ENCODE results near the gene PPP1R14D.
A peak's percentile ranks its signal among the peaks of the same experiment; 100 is the strongest.

PPP1R14D gene

DNA sequence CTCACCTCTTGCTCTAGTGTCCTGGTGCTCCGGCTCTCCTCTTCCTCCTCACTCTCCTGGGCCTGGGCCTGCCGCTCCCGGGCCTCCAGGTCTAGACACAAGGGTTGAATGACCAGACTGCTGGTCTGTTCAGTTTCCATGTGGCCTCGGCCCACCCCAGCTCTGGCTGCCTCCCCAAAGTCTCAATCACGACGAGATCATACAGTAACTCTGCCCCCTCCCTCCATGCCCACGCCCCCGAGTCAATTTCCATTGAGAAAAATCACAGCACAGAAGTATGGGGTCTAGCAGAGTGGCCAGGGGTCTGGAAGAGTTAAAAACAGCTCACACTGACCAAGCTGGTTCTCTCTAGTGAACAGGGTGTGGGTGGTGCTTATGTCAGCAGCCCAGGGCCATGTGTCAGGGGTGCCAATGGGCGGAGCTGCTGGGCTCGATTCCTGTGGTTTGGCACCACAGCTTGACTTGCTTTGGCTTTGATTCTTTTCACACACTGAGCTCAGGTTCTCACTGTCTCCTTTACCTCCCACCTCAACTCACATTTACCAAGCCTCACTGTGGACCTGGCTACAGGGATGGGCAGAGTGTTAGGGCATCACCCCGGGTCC is 51.9 kb downstream of the PPP1R14D start:
- TF ChIP-seq, protein P1, sequence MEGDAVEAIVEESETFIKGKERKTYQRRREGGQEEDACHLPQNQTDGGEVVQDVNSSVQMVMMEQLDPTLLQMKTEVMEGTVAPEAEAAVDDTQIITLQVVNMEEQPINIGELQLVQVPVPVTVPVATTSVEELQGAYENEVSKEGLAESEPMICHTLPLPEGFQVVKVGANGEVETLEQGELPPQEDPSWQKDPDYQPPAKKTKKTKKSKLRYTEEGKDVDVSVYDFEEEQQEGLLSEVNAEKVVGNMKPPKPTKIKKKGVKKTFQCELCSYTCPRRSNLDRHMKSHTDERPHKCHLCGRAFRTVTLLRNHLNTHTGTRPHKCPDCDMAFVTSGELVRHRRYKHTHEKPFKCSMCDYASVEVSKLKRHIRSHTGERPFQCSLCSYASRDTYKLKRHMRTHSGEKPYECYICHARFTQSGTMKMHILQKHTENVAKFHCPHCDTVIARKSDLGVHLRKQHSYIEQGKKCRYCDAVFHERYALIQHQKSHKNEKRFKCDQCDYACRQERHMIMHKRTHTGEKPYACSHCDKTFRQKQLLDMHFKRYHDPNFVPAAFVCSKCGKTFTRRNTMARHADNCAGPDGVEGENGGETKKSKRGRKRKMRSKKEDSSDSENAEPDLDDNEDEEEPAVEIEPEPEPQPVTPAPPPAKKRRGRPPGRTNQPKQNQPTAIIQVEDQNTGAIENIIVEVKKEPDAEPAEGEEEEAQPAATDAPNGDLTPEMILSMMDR (conservative IDR thresholded peaks at IDR 0.05; ENCODE audit: control insufficient read depth, insufficient read depth, low read depth, low read length), result no peak
- no peak overlapping the region for H3K4me3 ChIP-seq (ENCODE audit: control insufficient read depth, low read depth, low read length)
- DNase-seq (ENCODE audit: low read depth), result peak; percentile 71

DNA sequence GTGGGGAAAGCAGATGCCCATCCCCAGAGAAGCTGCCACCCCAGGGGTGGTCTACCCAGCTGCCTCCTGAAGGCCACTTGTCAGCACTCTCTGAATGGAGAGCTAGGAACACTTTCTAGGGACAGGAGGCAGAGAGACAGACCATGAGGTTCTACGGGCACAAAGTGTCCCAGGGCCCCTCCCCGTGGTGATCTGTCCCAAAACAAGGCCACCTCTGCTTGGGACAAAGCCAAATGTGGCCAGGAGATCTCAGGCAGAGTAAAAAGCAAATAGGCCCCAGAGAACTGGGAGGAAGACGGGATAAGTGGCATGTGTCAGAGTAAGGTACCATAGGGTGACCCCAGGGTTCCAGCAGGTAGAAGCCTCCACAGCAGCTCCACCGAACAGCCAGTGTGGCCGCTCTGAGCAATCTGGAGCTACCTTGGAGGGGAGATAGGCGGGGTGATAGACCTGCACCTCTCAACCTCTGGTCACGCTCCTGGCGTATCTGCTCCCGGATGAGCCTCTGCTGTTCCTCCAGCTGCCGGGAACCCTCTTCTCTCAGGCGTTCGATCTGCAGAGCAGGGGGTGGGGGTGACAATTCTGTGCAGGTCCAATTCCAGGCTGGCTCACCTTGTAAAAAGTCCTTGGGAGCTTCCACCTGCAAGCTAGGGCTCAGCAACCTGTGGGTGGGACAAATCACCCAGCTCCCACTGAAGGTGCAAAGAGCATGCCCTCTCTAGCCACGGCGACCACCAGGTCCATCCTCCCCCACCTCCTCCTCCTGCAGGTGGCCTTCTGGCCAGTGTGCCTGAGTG is 52.6 kb downstream of the PPP1R14D start:
- no peak for DNase-seq (ENCODE audit: low read depth)
- no peak overlapping the region for H3K4me3 ChIP-seq (ENCODE audit: control insufficient read depth, low read depth, low read length)
- TF ChIP-seq, protein P1 (conservative IDR thresholded peaks at IDR 0.05; ENCODE audit: control insufficient read depth, insufficient read depth, low read depth, low read length), result no peak

DNA sequence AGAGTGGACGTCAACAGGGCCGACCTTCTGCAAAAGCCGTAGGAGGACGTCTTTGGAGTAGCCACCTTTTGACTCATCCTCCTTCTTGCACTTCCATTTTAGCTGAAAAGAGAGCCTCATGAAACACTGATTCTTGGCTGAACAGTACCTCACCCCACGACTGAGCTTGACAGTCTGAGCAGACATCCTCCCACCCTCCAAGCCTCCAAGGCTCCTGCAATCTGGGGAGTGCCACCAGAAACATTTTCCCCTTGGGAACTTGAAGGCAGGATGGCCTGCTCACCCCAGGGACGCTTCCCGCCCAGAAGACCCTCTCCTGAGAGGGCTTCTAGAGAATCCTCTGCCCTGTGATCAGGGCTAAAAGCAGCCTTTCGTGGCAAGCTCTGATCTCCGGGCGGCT is 53.5 kb downstream of the PPP1R14D start:
- no peak overlapping the region for H3K4me3 ChIP-seq (ENCODE audit: control insufficient read depth, low read depth, low read length)
- no peak for DNase-seq (ENCODE audit: low read depth)
- TF ChIP-seq, protein P1 (conservative IDR thresholded peaks at IDR 0.05; ENCODE audit: control insufficient read depth, insufficient read depth, low read depth, low read length), result no peak

DNA sequence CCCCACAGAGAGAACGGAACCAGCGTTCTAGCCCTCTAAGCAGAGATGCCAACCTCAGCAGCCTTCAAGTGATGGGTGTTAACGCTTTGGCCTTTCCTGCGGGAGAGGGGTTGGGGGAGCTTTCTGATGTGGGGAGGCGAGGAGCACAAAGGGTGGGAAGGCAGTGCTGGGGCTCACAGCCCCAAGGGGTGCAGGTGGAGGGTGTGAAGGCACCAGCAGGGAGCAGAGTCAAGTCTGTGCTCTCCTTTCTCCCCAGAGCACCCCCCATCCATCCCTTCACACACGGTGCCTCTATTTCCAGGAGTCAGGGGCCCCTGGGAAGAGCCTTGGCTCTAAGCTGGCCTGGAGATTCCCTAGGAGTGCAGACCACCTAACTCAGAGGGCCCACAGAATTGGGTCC is 54.6 kb downstream of the PPP1R14D start:
- DNase-seq (ENCODE audit: low read depth), result no peak
- TF ChIP-seq, protein P1 (conservative IDR thresholded peaks at IDR 0.05; ENCODE audit: control insufficient read depth, insufficient read depth, low read depth, low read length), result no peak
- no peak overlapping the region for H3K4me3 ChIP-seq (ENCODE audit: control insufficient read depth, low read depth, low read length)

DNA sequence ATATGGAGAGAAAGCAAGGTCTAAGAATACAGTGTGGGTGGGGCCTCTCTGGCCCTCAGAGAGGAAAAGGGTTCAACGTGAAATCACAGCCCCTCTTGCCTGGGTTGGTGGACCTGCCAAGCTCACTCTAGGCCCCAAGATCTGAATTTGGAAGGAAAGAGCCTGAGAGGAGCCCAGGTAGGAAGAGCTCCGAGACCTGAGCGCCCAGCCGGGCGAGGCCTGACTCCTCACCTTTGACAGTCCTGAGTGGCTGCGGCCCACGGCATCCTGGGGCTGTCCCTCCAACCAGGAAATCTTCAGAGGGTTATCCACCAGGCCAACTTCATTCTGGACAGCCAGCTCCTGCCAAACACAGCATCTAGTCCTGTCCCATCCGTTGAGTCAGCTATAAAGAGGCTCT is 55.0 kb downstream of the PPP1R14D start:
- TF ChIP-seq, protein P1 (conservative IDR thresholded peaks at IDR 0.05; ENCODE audit: control insufficient read depth, insufficient read depth, low read depth, low read length), result no peak
- H3K4me3 ChIP-seq (ENCODE audit: control insufficient read depth, low read depth, low read length), result no peak overlapping the region
- DNase-seq (ENCODE audit: low read depth), result no peak

DNA sequence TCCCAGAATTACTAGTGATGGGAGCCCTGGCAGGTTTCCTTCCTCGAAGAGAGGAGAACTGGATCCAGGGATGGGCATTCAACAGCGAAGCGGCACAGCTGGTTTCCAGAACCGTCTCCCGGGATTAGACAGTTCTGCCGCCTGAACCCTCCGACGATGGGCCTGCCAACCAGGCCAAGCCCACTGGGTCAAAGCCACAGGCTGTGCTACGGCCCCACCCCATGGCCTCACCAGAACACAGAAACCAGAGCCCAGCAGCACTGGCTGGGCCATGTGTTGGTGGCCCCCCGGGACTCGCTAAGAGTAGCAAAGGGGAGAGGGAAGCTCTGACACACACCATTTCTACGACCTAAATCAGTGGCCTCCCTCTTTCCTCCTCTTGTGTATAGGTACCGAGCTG is 56.5 kb downstream of the PPP1R14D start:
- no peak for DNase-seq (ENCODE audit: low read depth)
- no peak overlapping the region for H3K4me3 ChIP-seq (ENCODE audit: control insufficient read depth, low read depth, low read length)
- TF ChIP-seq, protein P1 (conservative IDR thresholded peaks at IDR 0.05; ENCODE audit: control insufficient read depth, insufficient read depth, low read depth, low read length), result no peak

All from fibroblast of mammary gland (primary cell).